Right cardiac atrium (tissue), 5 donors: ENCODE results near the gene CCDC92B. TPM values are rescaled to one million over a fixed set of nuclear protein-coding genes. Genes with fewer than 3 reads are reported as not detected.
"Not testable (repeated sequence)": the region's sequence is repeated elsewhere in the genome, so short reads cannot be mapped to it uniquely, and the experiment has no call there.

Experiments used
- ATAC-seq, 2 donors: fragments of 200-7000 bp; cut with Tn5 transposase; one replicate each; pipeline versions ENCODE4 v1.8.0 to v1.9.1; 2020; ENCODE audit warnings: moderate library complexity in 2 of 2, mild to moderate bottlenecking in 1 of 2
- DNase-seq, 3 donors: peaks; one replicate each; pipeline ENCODE4 v3.0.0-alpha.2; 2020
- H3K27ac ChIP-seq: one replicate; pipeline ENCODE4 v1.5.1; 2013; ENCODE audit warnings: mild to moderate bottlenecking, low read length, control low read depth, moderate library complexity
- H3K27me3 ChIP-seq: one replicate; pipeline ENCODE4 v1.6.1; 2013; ENCODE audit not compliant: control insufficient read depth, insufficient read depth
- H3K4me1 ChIP-seq: one replicate; pipeline ENCODE4 v1.6.1; 2013; ENCODE audit warnings: low read length; ENCODE audit not compliant: control insufficient read depth, insufficient read depth
- H3K4me3 ChIP-seq: one replicate; pipeline ENCODE4 v1.5.1; 2013; ENCODE audit warnings: low read length, control low read depth
- H3K9me3 ChIP-seq: one replicate; pipeline ENCODE4 v1.6.1; 2013; ENCODE audit warnings: low read length; ENCODE audit not compliant: control insufficient read depth
- WGBS: extraction: QIAGEN DNeasy Blood & Tissue Kit; methylation state at CpG from one replicate; pipeline ENCODE4 v1.1.7; 2013; 5-methylcytosine and 5-hydroxymethylcytosine counted together
- intact Hi-C, 4 donors: fragments of 100-400 bp; cut with DNase I; formaldehyde crosslinking; loops; one replicate each; pipeline versions ENCODE4 v1.11.0 to v1.14.0; 2022 to 2023
- microRNA-seq, 2 donors: library from miRNA; unstranded; fragments of <30 nt; microRNA quantifications; one replicate each; pipeline ENCODE4 v1.2.0, GENCODE V29; 2020 to 2021
- polyA plus RNA-seq: library from polyadenylated mRNA; stranded (reverse); fragments of 200-250 nt; gene quantifications from one replicate; pipeline ENCODE4 v1.2.3, GENCODE V29; 2013
- total RNA-seq, 4 donors: library from RNA; stranded (reverse); fragmentation: NEBNext Ultra II Directional; extraction: Animal tissue kit (Norgen Biotek cat#: 25700); gene quantifications; one replicate each; pipeline ENCODE4 v1.2.1, GENCODE V29; 2021
- donor health status: healthy with polysubstance abuse.
- donor health status: DM: no; HTN: yes; CAD: no.
- donor health status: DM: no; HTN: no; CAD: no.
- donor health status: DM: no; HTN: yes; CAD: no; lungs with severe emphysema.
- donor health status: DM: yes; HTN: yes; CAD: no.

CCDC92B gene
- total and polyA plus RNA-seq, 5 donors: 0.15 to 0.40 (median 0.23) TPM; not detected in 1

GRCh38 chr17:2684549-2684948, 64.9 kb downstream of the CCDC92B start:
- no peaks in the 10 kb centered on the region for H3K4me1 ChIP-seq
- no peaks in the 10 kb centered on the region for H3K27me3 ChIP-seq
- no peak overlapping the region for H3K4me3 ChIP-seq
- DNase-seq (no peak), ATAC-seq (no peak)
- 90% methylated on average over 18 of the region's 18 CpGs for WGBS
- no peak overlapping the region for H3K27ac ChIP-seq
- no peaks in the 10 kb centered on the region for H3K9me3 ChIP-seq
- intact Hi-C loops: no loop called here

GRCh38 chr17:2683912-2684311, 65.5 kb downstream of the CCDC92B start:
- Histone ChIP-seq H3K4me1 (no peaks in the 10 kb centered on the region), H3K9me3 (no peaks in the 10 kb centered on the region), H3K4me3 (no peak overlapping the region), H3K27ac (no peak overlapping the region), H3K27me3 (no peaks in the 10 kb centered on the region)
- WGBS: 55% methylated on average over 8 of the region's 8 CpGs
- ATAC-seq (no peak), DNase-seq (no peak)
- intact Hi-C loops: no loop called here

- Histone ChIP-seq H3K9me3 (no peaks in the 10 kb centered on the region), H3K4me1 (no peaks in the 10 kb centered on the region), H3K4me3 (no peak overlapping the region), H3K27ac (no peak overlapping the region), H3K27me3 (no peaks in the 10 kb centered on the region)
- ATAC-seq: no peak
- intact Hi-C loops: no loop called here
- no peak for DNase-seq
- WGBS: 75% methylated on average over 3 of the region's 3 CpGs
Measured at GRCh38 chr17:2682176-2682938, 67.1 kb downstream of the CCDC92B start.

- no peak overlapping the region for H3K27ac ChIP-seq
- intact Hi-C loops: no loop called here
- no peak overlapping the region for H3K4me3 ChIP-seq
- H3K9me3 ChIP-seq: no peaks in the 10 kb centered on the region
- H3K4me1 ChIP-seq: no peaks in the 10 kb centered on the region
- no peak for DNase-seq
- H3K27me3 ChIP-seq: no peaks in the 10 kb centered on the region
- ATAC-seq: no peak
- 76% methylated on average over 7 of the region's 7 CpGs for WGBS
Measured at GRCh38 chr17:2681650-2682049, 67.8 kb downstream of the CCDC92B start.

GRCh38 chr17:2680961-2681360, 68.5 kb downstream of the CCDC92B start:
- H3K27ac ChIP-seq: no peak overlapping the region
- WGBS: 94% methylated on average over 2 of the region's 2 CpGs
- DNase-seq (no peak), ATAC-seq (no peak)
- no peaks in the 10 kb centered on the region for H3K9me3 ChIP-seq
- no peaks in the 10 kb centered on the region for H3K27me3 ChIP-seq
- no peak overlapping the region for H3K4me3 ChIP-seq
- no peaks in the 10 kb centered on the region for H3K4me1 ChIP-seq
- intact Hi-C loops: no loop called here

GRCh38 chr17:2679247-2679646, 70.2 kb downstream of the CCDC92B start:
- intact Hi-C loops: not testable (repeated sequence)

More at GRCh38 chr17:2679247-2679646, 70.2 kb downstream of the CCDC92B start:
- not testable (repeated sequence) for H3K4me1 ChIP-seq, H3K4me3 ChIP-seq, H3K27me3 ChIP-seq, ATAC-seq, DNase-seq, H3K9me3 ChIP-seq, H3K27ac ChIP-seq
- WGBS: 100% methylated on average over 1 of the region's 1 CpG

Small RNA genes lying within 50 kb of the gene (microRNA-seq; reads per million reads assigned to microRNA genes)
- 0 reads per million in 2 donors for gene MIR1253
- gene MIR6776: 0.54 to 0.84 reads per million in 2 donors

Other genes starting within 250 kb of the CCDC92B start
- 10 to 100 TPM; 22.6 to 26.5 (median 23.6) TPM for gene METTL16, start 237.8 kb downstream of the CCDC92B start, total RNA-seq
- 17.7 TPM for gene METTL16, start 237.8 kb downstream of the CCDC92B start, polyA plus RNA-seq
- gene PAFAH1B1, start 156.0 kb downstream of the CCDC92B start, total RNA-seq: 100 to 1,000 TPM; 104 to 128 (median 106) TPM
- gene PAFAH1B1, start 156.0 kb downstream of the CCDC92B start, polyA plus RNA-seq: 39.1 TPM
- 100 to 1,000 TPM in 3 of 4 donors, 10 to 100 TPM in 1; 90.4 to 121 (median 106) TPM for gene CLUH, start 37.9 kb downstream of the CCDC92B start, total RNA-seq
- gene CLUH, start 37.9 kb downstream of the CCDC92B start, polyA plus RNA-seq: 79.0 TPM
- 10 to 100 TPM; 35.1 to 62.1 (median 51.3) TPM for gene RAP1GAP2, start 46.8 kb upstream of the CCDC92B start, total RNA-seq
- 29.7 TPM for gene RAP1GAP2, start 46.8 kb upstream of the CCDC92B start, polyA plus RNA-seq